GM12878 (cell line): ENCODE results near the gene PIAS2. TPM values are rescaled to one million over a fixed set of nuclear protein-coding genes. Genes with fewer than 3 reads are reported as not detected.
"Not testable (repeated sequence)": the region's sequence is repeated elsewhere in the genome, so short reads cannot be mapped to it uniquely, and the experiment has no call there.

ENCODE experiments used
- ATAC-seq: fragments of 200-7000 bp; cut with Tn5 transposase; 3 replicates; pipeline ENCODE4 v1.9.1; 2020; ENCODE audit warnings: mild to moderate bottlenecking, moderate library complexity
- BruUV-seq: library from RNA; stranded (reverse); fragments of 400-500 nt; replicated peaks from 2 replicates; lab custom pipeline; 2021; lab: Mats Ljungman, UMichigan
- CTCF ChIA-PET: fragments of 300-600 bp; sonication (Branson Sonifier 250); formaldehyde crosslinking; extraction: SDS; loops from one replicate; lab custom pipeline; 2021; ENCODE audit warnings: inconsistent platforms; lab: Yijun Ruan, JAX
- POLR2A ChIA-PET: fragments of 350-600 bp; formaldehyde crosslinking; extraction: SDS; loops from one replicate; lab custom pipeline; 2021; ENCODE audit warnings: inconsistent platforms; lab: Charles Lee
- RAD21 ChIA-PET: fragments of 300-600 bp; sonication (Branson Sonifier 250); formaldehyde crosslinking; loops from one replicate; lab custom pipeline; 2023; ENCODE audit warnings: antibody characterized with exemption; ENCODE audit not compliant: unreplicated experiment; lab: Charles Lee
- SMC1A ChIA-PET: fragments of 300-600 bp; sonication (Branson Sonifier 250); formaldehyde crosslinking; loops from one replicate; lab custom pipeline; 2023; ENCODE audit not compliant: unreplicated experiment, uncharacterized antibody; lab: Charles Lee
- DNase-seq: peaks from one replicate; pipeline ENCODE4 v3.0.0-alpha.2; 2011; ENCODE audit warnings: low read depth, low spot score
- FAIRE-seq: peaks from 3 replicates; lab custom pipeline; 2011; peaks lifted over from hg19 to GRCh38; lab: Jason Lieb, UNC
- H2AFZ ChIP-seq: 2 replicates; pipeline ENCODE4 v1.6.0; 2011; ENCODE audit warnings: low read depth, low read length, control low read depth; ENCODE audit not compliant: control insufficient read depth
- H3K27ac ChIP-seq: 2 replicates; pipeline ENCODE4 v1.5.1; 2011; ENCODE audit warnings: control low read depth; ENCODE audit not compliant: control insufficient read depth, insufficient read depth
- H3K27me3 ChIP-seq, 2 experiments: replicated peaks in 1 of 2; 2 replicates each; pipeline versions ENCODE4 v1.6.0 to v1.6.1; 2011; ENCODE audit warnings: low read length in 1 of 2; ENCODE audit not compliant: control insufficient read depth in 2 of 2, insufficient read depth in 2 of 2
- H3K36me3 ChIP-seq, 2 experiments: 2 replicates each; pipeline ENCODE4 v1.5.1; 2011; ENCODE audit warnings: low read length in 1 of 2; ENCODE audit not compliant: control insufficient read depth in 2 of 2, insufficient read depth in 2 of 2
- H3K4me1 ChIP-seq: 2 replicates; pipeline ENCODE4 v1.6.1; 2011; ENCODE audit warnings: mild to moderate bottlenecking, low read length, moderate library complexity, mixed read lengths; ENCODE audit not compliant: control insufficient read depth, insufficient read depth
- H3K4me2 ChIP-seq: 2 replicates; pipeline ENCODE4 v1.6.0; 2011; ENCODE audit warnings: control low read depth; ENCODE audit not compliant: control insufficient read depth, insufficient read depth
- H3K4me3 ChIP-seq: fragments of 200-600 bp; sonication (generic); 2 replicates; pipeline ENCODE4 v1.5.1; 2016
- H3K79me2 ChIP-seq: 2 replicates; pipeline ENCODE4 v1.6.0; 2011; ENCODE audit warnings: low read length; ENCODE audit not compliant: control insufficient read depth, insufficient read depth
- H3K9ac ChIP-seq: 2 replicates; pipeline ENCODE4 v1.8.0; 2011; ENCODE audit warnings: low read length, control low read depth, mixed read lengths; ENCODE audit not compliant: control insufficient read depth, insufficient read depth
- H3K9me3 ChIP-seq: replicated peaks from 3 replicates; pipeline ENCODE4 v1.5.1; 2011; ENCODE audit warnings: mild to moderate bottlenecking, low read length; ENCODE audit not compliant: control insufficient read depth, insufficient read depth
- H4K20me1 ChIP-seq: 2 replicates; pipeline ENCODE4 v1.6.0; 2011; ENCODE audit not compliant: control insufficient read depth, insufficient read depth
- CREB1 ChIP-seq: IDR thresholded peaks from 2 replicates; pipeline ENCODE4 v1.6.1; 2012; ENCODE audit warnings: low read depth, mild to moderate bottlenecking, inconsistent platforms
- CTCF ChIP-seq, 3 experiments: IDR thresholded peaks in 2 of 3; conservative IDR thresholded peaks in 1 of 3; 2 replicates each; pipeline ENCODE4 v1.5.1; 2011; ENCODE audit warnings: low read depth in 3 of 3, low read length in 3 of 3, mild to moderate bottlenecking in 3 of 3, control low read depth in 2 of 3, moderate library complexity in 2 of 3, inconsistent platforms in 1 of 3, mixed read lengths in 1 of 3; ENCODE audit not compliant: control insufficient read depth in 2 of 3, insufficient read depth in 1 of 3; ENCODE audit errors: extremely low read depth in 1 of 3
- MEF2A ChIP-seq: IDR thresholded peaks from 2 replicates; pipeline ENCODE4 v1.6.1; 2011; ENCODE audit warnings: low read depth, mild to moderate bottlenecking, low read length, moderate library complexity; ENCODE audit not compliant: insufficient read depth
- MYC ChIP-seq: IDR thresholded peaks from 2 replicates; pipeline ENCODE4 v1.6.1; 2011; ENCODE audit warnings: mild to moderate bottlenecking, low read length, moderate library complexity, inconsistent platforms; ENCODE audit not compliant: insufficient read depth, insufficient replicate concordance, insufficient read length, severe bottlenecking
- NFYA ChIP-seq: IDR thresholded peaks from 2 replicates; pipeline ENCODE4 v1.6.1; 2011; ENCODE audit warnings: low read depth, mild to moderate bottlenecking, low read length, improper control_type of control experiment, borderline replicate concordance
- NR2C1 ChIP-seq: fragments of 450-650 bp; IDR thresholded peaks from 2 replicates; pipeline ENCODE4 v1.6.1; 2017; ENCODE audit warnings: antibody characterized with exemption, mild to moderate bottlenecking, moderate library complexity
- RCOR1 ChIP-seq: conservative IDR thresholded peaks from 2 replicates; pipeline ENCODE4 v1.6.1; 2012; ENCODE audit warnings: low read depth, low read length, improper control_type of control experiment
- SMAD5 ChIP-seq: IDR thresholded peaks from 2 replicates; pipeline ENCODE4 v1.6.1; 2016; ENCODE audit warnings: antibody characterized with exemption, low read depth
- ZNF274 ChIP-seq: IDR thresholded peaks from one replicate; pipeline ENCODE4 v1.8.0; 2011; ENCODE audit not compliant: insufficient read length, insufficient read depth
- ZSCAN29 ChIP-seq: fragments of 450-650 bp; IDR thresholded peaks from 2 replicates; pipeline ENCODE4 v1.6.1; 2017; ENCODE audit warnings: mild to moderate bottlenecking, moderate library complexity
- WGBS: methylation state at CpG from one replicate; pipeline ENCODE4 v1.1.6; 2016; ENCODE audit warnings: low lambda C conversion rate; ENCODE audit not compliant: insufficient replicate concordance, insufficient coverage; ENCODE audit errors: missing lambda C conversion rate; 5-methylcytosine and 5-hydroxymethylcytosine counted together
- in situ Hi-C: fragments of 300-500 bp; cut with MboI; formaldehyde crosslinking; loops from 9 replicates; pipeline ENCODE4 v1.14.3; 2018; ENCODE audit warnings: mixed read lengths
- intact Hi-C: fragments of 100-400 bp; cut with micrococcal nuclease; formaldehyde crosslinking; loops from one replicate; pipeline ENCODE4 v1.14.2; 2022; ENCODE audit not compliant: unreplicated experiment
- polyA plus RNA-seq, 11 experiments: library from polyadenylated mRNA; depleted of rRNA in 4 of 11; unstranded in 6 of 11; stranded (reverse) in 5 of 11; fragments of >200 nt; fragmentation: Nextera tagmentation in 4 of 11; fragmentation: Illumina TruSeq in 1 of 11; extraction: Ambion mirVana in 4 of 11; extraction: Trizol in 1 of 11; gene quantifications; 1 replicate in 1 of 11; 2 replicates in 10 of 11; pipeline versions ENCODE4 v1.2.1 to v1.2.3, GENCODE V29; 2011 to 2016; ENCODE audit warnings: inconsistent platforms in 2 of 11, missing spikeins in 2 of 11, low read depth in 1 of 11
- total RNA-seq, 4 experiments: library from RNA; depleted of rRNA in 3 of 4; stranded (reverse); fragments of >200 nt in 3 of 4; fragmentation: Illumina TruSeq in 1 of 4; extraction: Trizol in 1 of 4; gene quantifications; 2 replicates each; pipeline versions ENCODE4 v1.2.1 to v1.2.3, GENCODE V29; 2013 to 2021
- TF ChIP-seq, protein P1 (sequence below): fragments of 450-650 bp; IDR thresholded peaks from 2 replicates; pipeline ENCODE4 v1.6.1; 2016; ENCODE audit warnings: mild to moderate bottlenecking
- TF ChIP-seq, protein P2 (sequence below): fragments of 150-350 bp; IDR thresholded peaks from 2 replicates; pipeline ENCODE4 v1.6.1; 2014; ENCODE audit warnings: mild to moderate bottlenecking, low read depth, low read length

The PIAS2 gene
- total and polyA plus RNA-seq, 10 of the 15 experiments (the other 5 are each of a cell fraction or from before 2014, with no cell fraction given): 4.0 to 31.8 (median 22.4) TPM

DNA sequence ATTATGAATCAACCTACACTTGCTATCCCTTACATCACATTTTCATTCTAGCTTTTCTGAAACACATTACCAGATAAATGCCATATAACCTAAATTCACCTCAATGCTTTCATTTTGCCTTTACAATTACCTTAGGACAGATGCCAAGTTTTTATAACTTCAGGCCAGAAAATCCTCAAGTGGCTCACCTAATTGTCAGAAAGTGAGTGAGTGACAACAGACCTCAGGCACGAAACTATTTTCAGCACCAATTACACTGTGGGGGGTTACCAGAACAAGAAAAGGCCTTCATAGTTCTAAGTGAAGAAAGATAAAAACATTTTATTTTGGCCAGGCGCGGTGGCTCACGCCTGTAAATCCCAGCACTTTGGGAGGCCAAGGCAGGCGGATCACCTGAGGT is 108.2 kb downstream of the PIAS2 start:
- Histone ChIP-seq H3K27ac (no peak overlapping the region), H4K20me1 (no peaks in the 10 kb centered on the region), H3K4me3 (no peak overlapping the region), H3K4me2 (no peak overlapping the region), H3K9me3 (no peaks in the 10 kb centered on the region), H3K36me3 (no peaks in the 10 kb centered on the region), H3K4me1 (no peaks in the 10 kb centered on the region), H3K79me2 (no peaks in the 10 kb centered on the region), H3K27me3 (no peaks in the 10 kb centered on the region), H3K9ac (no peak overlapping the region), H2AFZ (no peak overlapping the region)
- no peak for FAIRE-seq
- no peak for TF ChIP-seq SMAD5
- TF ChIP-seq MEF2A: no peak
- TF ChIP-seq ZNF274: no peak
- no peak for TF ChIP-seq NR2C1
- no peak for TF ChIP-seq CREB1
- TF ChIP-seq, protein P1, sequence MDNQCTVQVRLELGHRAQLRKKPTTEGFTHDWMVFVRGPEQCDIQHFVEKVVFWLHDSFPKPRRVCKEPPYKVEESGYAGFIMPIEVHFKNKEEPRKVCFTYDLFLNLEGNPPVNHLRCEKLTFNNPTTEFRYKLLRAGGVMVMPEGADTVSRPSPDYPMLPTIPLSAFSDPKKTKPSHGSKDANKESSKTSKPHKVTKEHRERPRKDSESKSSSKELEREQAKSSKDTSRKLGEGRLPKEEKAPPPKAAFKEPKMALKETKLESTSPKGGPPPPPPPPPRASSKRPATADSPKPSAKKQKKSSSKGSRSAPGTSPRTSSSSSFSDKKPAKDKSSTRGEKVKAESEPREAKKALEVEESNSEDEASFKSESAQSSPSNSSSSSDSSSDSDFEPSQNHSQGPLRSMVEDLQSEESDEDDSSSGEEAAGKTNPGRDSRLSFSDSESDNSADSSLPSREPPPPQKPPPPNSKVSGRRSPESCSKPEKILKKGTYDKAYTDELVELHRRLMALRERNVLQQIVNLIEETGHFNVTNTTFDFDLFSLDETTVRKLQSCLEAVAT: no peak
- TF ChIP-seq, protein P2, sequence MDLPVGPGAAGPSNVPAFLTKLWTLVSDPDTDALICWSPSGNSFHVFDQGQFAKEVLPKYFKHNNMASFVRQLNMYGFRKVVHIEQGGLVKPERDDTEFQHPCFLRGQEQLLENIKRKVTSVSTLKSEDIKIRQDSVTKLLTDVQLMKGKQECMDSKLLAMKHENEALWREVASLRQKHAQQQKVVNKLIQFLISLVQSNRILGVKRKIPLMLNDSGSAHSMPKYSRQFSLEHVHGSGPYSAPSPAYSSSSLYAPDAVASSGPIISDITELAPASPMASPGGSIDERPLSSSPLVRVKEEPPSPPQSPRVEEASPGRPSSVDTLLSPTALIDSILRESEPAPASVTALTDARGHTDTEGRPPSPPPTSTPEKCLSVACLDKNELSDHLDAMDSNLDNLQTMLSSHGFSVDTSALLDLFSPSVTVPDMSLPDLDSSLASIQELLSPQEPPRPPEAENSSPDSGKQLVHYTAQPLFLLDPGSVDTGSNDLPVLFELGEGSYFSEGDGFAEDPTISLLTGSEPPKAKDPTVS: no peak
- no peak for TF ChIP-seq MYC
- no peak for TF ChIP-seq ZSCAN29
- TF ChIP-seq RCOR1: no peak
- no peak for TF ChIP-seq NFYA
- TF ChIP-seq CTCF (IDR thresholded peaks at IDR 0.05 in 2 of 3, conservative IDR thresholded peaks at IDR 0.05 in 1 of 3; ENCODE audit: control insufficient read depth in 2 of 3, extremely low read depth in 1 of 3, insufficient read depth in 1 of 3, low read depth in 3 of 3, low read length in 3 of 3): no peak
- no peak for ATAC-seq
- ChIA-PET POLR2A (no interaction called here), RAD21 (no interaction called here), CTCF (no interaction called here), SMC1A (no interaction called here)
- no peak for DNase-seq
- in situ Hi-C loops (no loop called here), intact Hi-C loops (no loop called here)
- WGBS: 100% methylated on average over 5 of the region's 5 CpGs
- no TSS peak for BruUV-seq

DNA sequence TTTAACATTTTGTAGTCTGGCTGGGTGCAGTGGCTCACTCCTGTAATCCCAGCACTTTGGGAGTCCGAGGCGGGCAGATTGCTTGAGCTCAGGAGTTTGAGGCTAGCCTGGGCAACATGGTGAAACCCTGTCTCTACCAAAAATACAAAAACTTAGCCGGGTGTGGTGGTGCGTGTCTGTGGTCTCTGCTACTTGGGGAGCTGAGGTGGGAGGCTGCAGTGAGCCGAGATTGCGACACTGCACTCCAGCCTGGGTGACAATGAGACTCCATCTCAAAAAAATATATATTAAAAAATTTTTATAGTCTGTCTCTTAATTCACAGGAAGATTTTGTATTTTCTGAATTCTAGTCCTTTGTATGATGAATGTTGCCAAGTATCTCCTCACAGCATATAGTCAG is 121.4 kb downstream of the PIAS2 start:
- H4K20me1 ChIP-seq, FAIRE-seq, H3K27ac ChIP-seq, H3K9me3 ChIP-seq, H3K27me3 ChIP-seq, H3K79me2 ChIP-seq, H3K9ac ChIP-seq, ATAC-seq, H3K4me3 ChIP-seq, H3K36me3 ChIP-seq, in situ Hi-C loops, H2AFZ ChIP-seq, DNase-seq, H3K4me1 ChIP-seq, intact Hi-C loops, BruUV-seq, H3K4me2 ChIP-seq, RAD21 ChIA-PET, POLR2A ChIA-PET: not testable (repeated sequence)
- ChIA-PET SMC1A (interaction anchor here (3.7 kb wide), 1 partner anchor 8 kb away, joined by 17 read pairs; no protein-coding TSS in a partner anchor), CTCF (interaction anchor here (1.5 kb wide), 1 partner anchor 10 kb away, joined by 3 read pairs; no protein-coding TSS in a partner anchor)
- WGBS: 55% methylated on average over 6 of the region's 6 CpGs
